Stomach (tissue), 9 donors: Measurements from ENCODE around the gene KRT7. TPM values are rescaled to one million over a fixed set of nuclear protein-coding genes. Genes with fewer than 3 reads are reported as not detected.

Experiments
- DNase-seq, 2 donors: peaks; one replicate each; pipeline versions ENCODE4 v3.0.0 to v3.0.0-alpha.2; 2013 to 2019
- H3K27ac ChIP-seq, 5 donors: fragments of 200-600 bp in 4 of 5; sonication (generic) in 4 of 5; one replicate each; pipeline ENCODE4 v1.5.1; 2013 to 2019; ENCODE audit warnings: mild to moderate bottlenecking in 1 of 5, moderate library complexity in 1 of 5
- H3K27me3 ChIP-seq, 3 donors: fragments of 200-600 bp; sonication (generic); one replicate each; pipeline ENCODE4 v1.5.1; 2017 to 2019; ENCODE audit warnings: mixed run types in 1 of 3
- H3K36me3 ChIP-seq, 4 donors: fragments of 200-600 bp; sonication (generic); 1 replicate in 3 of 4; 2 replicates in 1 of 4; pipeline ENCODE4 v1.5.1; 2016 to 2019
- H3K4me1 ChIP-seq, 4 donors: fragments of 200-600 bp; sonication (generic); one replicate each; pipeline ENCODE4 v1.5.1; 2016 to 2019
- H3K4me3 ChIP-seq, 4 donors: fragments of 200-600 bp; sonication (generic) in 3 of 4; one replicate each; pipeline ENCODE4 v1.5.1; 2016 to 2019; ENCODE audit warnings: mild to moderate bottlenecking in 1 of 4
- H3K9me3 ChIP-seq, 4 donors: fragments of 200-600 bp; sonication (generic); one replicate each; pipeline ENCODE4 v1.5.1; 2016 to 2019
- CTCF ChIP-seq, 7 experiments: fragments of 450-650 bp in 4 of 7; fragments of 200-600 bp in 3 of 7; sonication (generic) in 3 of 7; IDR thresholded peaks; one replicate each; pipeline ENCODE4 v1.5.1; 2016 to 2019; ENCODE audit warnings: antibody characterized with exemption in 7 of 7, control low read depth in 2 of 7, mild to moderate bottlenecking in 1 of 7
- EP300 ChIP-seq: sonication (generic); formaldehyde crosslinking; IDR thresholded peaks from one replicate; pipeline ENCODE4 v1.6.1; 2017; ENCODE audit warnings: antibody characterized with exemption
- POLR2A ChIP-seq, 4 donors: fragments of 450-650 bp; IDR thresholded peaks; one replicate each; pipeline ENCODE4 v1.6.1; 2016; ENCODE audit warnings: antibody characterized with exemption in 4 of 4, control low read depth in 2 of 4, mild to moderate bottlenecking in 1 of 4, moderate library complexity in 1 of 4
- POLR2AphosphoS5 ChIP-seq, 3 donors: sonication (generic); formaldehyde crosslinking; IDR thresholded peaks; one replicate each; pipeline ENCODE4 v1.6.1; 2016; ENCODE audit warnings: antibody characterized with exemption in 3 of 3
- WGBS, 5 donors: extraction: QIAGEN DNeasy Blood & Tissue Kit in 3 of 5; methylation state at CpG; one replicate each; pipeline versions ENCODE4 v1.1.5 to v1.1.7; 2013 to 2018; 5-methylcytosine and 5-hydroxymethylcytosine counted together
- intact Hi-C: fragments of 100-400 bp; cut with DNase I; formaldehyde crosslinking; loops from one replicate; pipeline ENCODE4 v1.15.1; 2023; ENCODE audit warnings: low total_unique reads
- polyA plus RNA-seq, 3 donors: library from polyadenylated mRNA; stranded (reverse); fragments of 200-250 nt; gene quantifications; one replicate each; pipeline ENCODE4 v1.2.3, GENCODE V29; 2013
- total RNA-seq, 5 donors: library from RNA; depleted of rRNA; stranded (reverse); fragments of >200 nt; gene quantifications; one replicate each; pipeline versions ENCODE4 v1.1.0 to v1.2.3, GENCODE V29; 2014 to 2016
- donor health status: healthy with polysubstance abuse.
- donor health status: Bipolar disorder and iron deficiency.
- donor health status: healthy.

Gene KRT7
- total and polyA plus RNA-seq, 8 donors = 6.4 to 214 (median 117) TPM; not detected in 2

- Histone ChIP-seq H3K4me1 (peaks cover 0 to 18% (median 8%) of the 10 kb centered on the region in 4 donors), H3K9me3 (peaks cover 0 to 4% (median 0%) of the 10 kb centered on the region in 4 donors), H3K36me3 (no peaks in the 10 kb centered on the region), H3K27ac (no peak overlapping the region), H3K27me3 (peaks cover 0 to 20% (median 0%) of the 10 kb centered on the region in 3 donors), H3K4me3 (no peak overlapping the region)
- WGBS, 5 donors = 53 to 80% (median 63%) methylated on average over 4 of the region's 4 CpGs
- DNase-seq = no peak
- no peak for TF ChIP-seq POLR2A (IDR thresholded peaks at IDR 0.05)
- no peak for TF ChIP-seq CTCF (IDR thresholded peaks at IDR 0.05)
- TF ChIP-seq EP300 = no peak
- no peak for TF ChIP-seq POLR2AphosphoS5 (IDR thresholded peaks at IDR 0.05)
- intact Hi-C loops = no loop called here
Observed at GRCh38 chr12:52222692-52223091, 10.4 kb upstream of the KRT7 start.

GRCh38 chr12:52223406-52224039 is 9.5 kb upstream of the KRT7 start:
- Histone ChIP-seq H3K27ac (no peak overlapping the region), H3K36me3 (no peaks in the 10 kb centered on the region), H3K4me3 (no peak overlapping the region), H3K27me3 (peaks cover 0 to 20% (median 0%) of the 10 kb centered on the region in 3 donors), H3K4me1 (peaks cover 0 to 16% (median 6%) of the 10 kb centered on the region in 4 donors), H3K9me3 (peaks cover 0 to 4% (median 0%) of the 10 kb centered on the region in 4 donors)
- intact Hi-C loops = no loop called here
- no peak for DNase-seq
- no peak for TF ChIP-seq EP300
- TF ChIP-seq POLR2AphosphoS5 (IDR thresholded peaks at IDR 0.05) = no peak
- TF ChIP-seq POLR2A (IDR thresholded peaks at IDR 0.05) = no peak
- TF ChIP-seq CTCF (IDR thresholded peaks at IDR 0.05) = no peak
- WGBS, 5 donors = 90 to 96% (median 93%) methylated on average over 5 of the region's 5 CpGs

GRCh38 chr12:52224151-52224550 is 8.9 kb upstream of the KRT7 start:
- H3K36me3 ChIP-seq = no peaks in the 10 kb centered on the region
- no peak overlapping the region for H3K4me3 ChIP-seq
- peaks cover 0 to 4% (median 0%) of the 10 kb centered on the region in 4 donors for H3K9me3 ChIP-seq
- intact Hi-C loops = no loop called here
- peaks cover 0 to 24% (median 0%) of the 10 kb centered on the region in 3 donors for H3K27me3 ChIP-seq
- DNase-seq = no peak
- TF ChIP-seq EP300 (no peak), POLR2AphosphoS5 (IDR thresholded peaks at IDR 0.05) (no peak), POLR2A (IDR thresholded peaks at IDR 0.05) (no peak), CTCF (IDR thresholded peaks at IDR 0.05) (no peak)
- WGBS, 5 donors = 51 to 89% (median 70%) methylated on average over 3 of the region's 3 CpGs
- H3K27ac ChIP-seq = no peak overlapping the region
- H3K4me1 ChIP-seq = peaks cover 0 to 16% (median 6%) of the 10 kb centered on the region in 4 donors

- Histone ChIP-seq H3K27ac (no peak overlapping the region), H3K9me3 (peaks cover 0 to 4% (median 0%) of the 10 kb centered on the region in 4 donors), H3K4me1 (peaks cover 0 to 24% (median 11%) of the 10 kb centered on the region in 4 donors), H3K4me3 (no peak overlapping the region), H3K27me3 (peaks cover 0 to 26% (median 0%) of the 10 kb centered on the region in 3 donors), H3K36me3 (no peaks in the 10 kb centered on the region)
- WGBS, 5 donors = 84 to 87% (median 85%) methylated on average over 4 of the region's 4 CpGs
- no peak for TF ChIP-seq POLR2AphosphoS5 (IDR thresholded peaks at IDR 0.05)
- TF ChIP-seq POLR2A (IDR thresholded peaks at IDR 0.05) = no peak
- no peak for TF ChIP-seq EP300
- no peak for TF ChIP-seq CTCF (IDR thresholded peaks at IDR 0.05)
- DNase-seq = no peak
- intact Hi-C loops = no loop called here
Observed at GRCh38 chr12:52225752-52226151, 7.3 kb upstream of the KRT7 start.
